T-helper 1 cell treated with Interleukin-12 subunit alpha and Interleukin-12 subunit beta and Interleukin-4 antibody, amounts not matched to agents 30 μg/mL and 1 μg/mL, for 36 hours (primary cell): ENCODE measurements around the gene RUNX3.

Experiments used
- H3K27ac Mint-ChIP-seq: one replicate; pipeline ENCODE4 v1.8.0; 2021; ENCODE audit warnings: mild to moderate bottlenecking, mixed read lengths
- H3K27me3 Mint-ChIP-seq: one replicate; pipeline ENCODE4 v1.8.0; 2021; ENCODE audit warnings: low read depth, mixed read lengths
- H3K36me3 Mint-ChIP-seq: one replicate; pipeline ENCODE4 v1.8.0; 2021; ENCODE audit warnings: low read depth, mixed read lengths
- H3K4me1 Mint-ChIP-seq: one replicate; pipeline ENCODE4 v1.8.0; 2021; ENCODE audit warnings: low read depth, mixed read lengths
- H3K4me3 Mint-ChIP-seq: one replicate; pipeline ENCODE4 v1.8.0; 2021; ENCODE audit warnings: mild to moderate bottlenecking, moderate library complexity, mixed read lengths
- H3K9me3 Mint-ChIP-seq: one replicate; pipeline ENCODE4 v1.8.0; 2021; ENCODE audit warnings: mixed read lengths

The RUNX3 gene

GRCh38 chr1:24862775-24863483 lies 67.1 kb downstream of the RUNX3 start:
- Mint-ChIP-seq H3K36me3 (no peaks in the 10 kb centered on the region), H3K27me3 (peaks cover 24% of the 10 kb centered on the region), H3K4me3 (no peak overlapping the region), H3K9me3 (no peaks in the 10 kb centered on the region), H3K27ac (no peak overlapping the region), H3K4me1 (no peaks in the 10 kb centered on the region)

- Mint-ChIP-seq H3K4me3 (no peak overlapping the region), H3K9me3 (no peaks in the 10 kb centered on the region), H3K36me3 (no peaks in the 10 kb centered on the region), H3K27ac (no peak overlapping the region), H3K4me1 (no peaks in the 10 kb centered on the region), H3K27me3 (peaks cover 24% of the 10 kb centered on the region)
These were observed 68.0 kb downstream of the RUNX3 start for GRCh38 chr1:24861821-24862727.

GRCh38 chr1:24860841-24861240 lies 69.2 kb downstream of the RUNX3 start:
- Mint-ChIP-seq H3K4me1 (no peaks in the 10 kb centered on the region), H3K9me3 (no peaks in the 10 kb centered on the region), H3K27me3 (peaks cover 24% of the 10 kb centered on the region), H3K4me3 (no peak overlapping the region), H3K36me3 (no peaks in the 10 kb centered on the region), H3K27ac (no peak overlapping the region)

DNA sequence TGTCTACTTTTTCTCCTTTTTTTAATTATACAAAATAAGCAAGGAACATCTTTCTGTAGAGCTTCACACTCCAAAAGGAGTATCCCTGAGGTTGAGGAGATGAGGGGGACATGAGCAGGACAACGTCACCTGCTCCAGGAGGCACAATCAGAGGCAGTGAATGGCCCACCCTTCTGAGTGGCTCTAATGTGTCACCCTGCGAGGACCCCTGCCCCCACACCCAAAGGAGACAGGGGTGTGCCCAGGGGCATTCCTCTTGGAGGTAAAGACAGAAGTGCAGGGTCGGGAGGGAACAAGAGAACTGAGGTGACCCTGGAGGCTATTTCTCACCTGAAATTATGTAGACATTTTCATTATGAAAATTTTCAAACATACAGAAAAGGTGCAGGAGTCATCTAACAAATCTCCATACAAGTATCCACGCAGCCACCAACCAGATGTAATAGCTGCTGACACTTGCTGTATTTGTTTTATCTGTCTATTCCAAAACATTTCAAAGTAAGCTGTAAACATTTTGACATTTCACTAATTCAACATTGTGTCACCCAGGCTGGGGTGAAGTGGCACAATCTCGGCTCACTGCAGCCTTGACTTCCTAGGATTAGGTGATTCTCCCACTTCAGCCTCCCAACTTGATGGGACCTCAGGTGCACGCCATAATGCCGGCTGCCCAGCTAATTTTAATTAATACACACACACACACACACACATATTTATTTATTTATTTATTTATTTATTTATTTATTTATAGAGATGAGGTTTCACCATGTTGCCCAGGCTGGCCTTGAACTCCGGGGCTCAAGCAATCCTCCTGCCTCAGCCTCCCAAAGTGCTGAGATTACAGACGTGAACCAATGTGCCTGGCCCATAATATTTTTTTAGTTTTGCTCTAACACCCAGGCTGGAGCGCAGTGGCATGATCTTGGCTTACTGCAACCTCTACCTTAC lies 70.7 kb downstream of the RUNX3 start:
- Mint-ChIP-seq H3K4me1 (no peaks in the 10 kb centered on the region), H3K4me3 (no peak overlapping the region), H3K36me3 (no peaks in the 10 kb centered on the region), H3K27ac (no peak overlapping the region), H3K9me3 (no peaks in the 10 kb centered on the region), H3K27me3 (peaks cover 33% of the 10 kb centered on the region)

GRCh38 chr1:24858277-24858676 lies 71.8 kb downstream of the RUNX3 start:
- Mint-ChIP-seq H3K27me3 (peaks cover 37% of the 10 kb centered on the region), H3K9me3 (no peaks in the 10 kb centered on the region), H3K4me3 (no peak overlapping the region), H3K4me1 (no peaks in the 10 kb centered on the region), H3K27ac (no peak overlapping the region), H3K36me3 (no peaks in the 10 kb centered on the region)

GRCh38 chr1:24857507-24858133 lies 72.5 kb downstream of the RUNX3 start:
- Mint-ChIP-seq H3K27me3 (peaks cover 40% of the 10 kb centered on the region), H3K4me3 (no peak overlapping the region), H3K9me3 (no peaks in the 10 kb centered on the region), H3K27ac (no peak overlapping the region), H3K4me1 (no peaks in the 10 kb centered on the region), H3K36me3 (no peaks in the 10 kb centered on the region)

GRCh38 chr1:24856787-24857506 lies 73.1 kb downstream of the RUNX3 start:
- Mint-ChIP-seq H3K27me3 (peaks cover 47% of the 10 kb centered on the region), H3K4me1 (no peaks in the 10 kb centered on the region), H3K4me3 (no peak overlapping the region), H3K36me3 (no peaks in the 10 kb centered on the region), H3K27ac (no peak overlapping the region), H3K9me3 (no peaks in the 10 kb centered on the region)

GRCh38 chr1:24855474-24855873 lies 74.6 kb downstream of the RUNX3 start:
- no peaks in the 10 kb centered on the region for H3K4me1 Mint-ChIP-seq
- no peaks in the 10 kb centered on the region for H3K9me3 Mint-ChIP-seq
- no peak overlapping the region for H3K27ac Mint-ChIP-seq
- H3K4me3 Mint-ChIP-seq = no peak overlapping the region
- peaks cover 59% of the 10 kb centered on the region for H3K27me3 Mint-ChIP-seq
- no peaks in the 10 kb centered on the region for H3K36me3 Mint-ChIP-seq

DNA sequence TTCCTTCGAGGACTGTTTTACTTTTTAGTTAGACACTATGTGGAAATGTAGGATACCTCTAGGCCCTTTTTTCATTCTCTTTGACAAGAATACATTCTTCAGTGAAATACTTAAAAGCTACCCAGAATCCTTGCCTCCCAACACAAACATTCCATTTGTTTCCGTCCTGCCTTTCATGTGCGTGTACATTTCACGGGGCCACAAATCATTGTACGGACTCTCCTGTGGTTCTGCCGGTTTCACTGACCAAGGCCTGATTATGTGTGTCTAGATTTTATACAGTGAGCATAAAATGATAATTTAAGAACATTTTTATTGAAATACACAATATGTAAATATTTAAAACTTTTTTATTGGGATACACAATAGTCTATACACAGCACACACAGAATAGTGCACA lies 76.4 kb downstream of the RUNX3 start:
- H3K4me1 Mint-ChIP-seq = peaks cover 10% of the 10 kb centered on the region
- no peaks in the 10 kb centered on the region for H3K36me3 Mint-ChIP-seq
- H3K4me3 Mint-ChIP-seq = no peak overlapping the region
- no peaks in the 10 kb centered on the region for H3K9me3 Mint-ChIP-seq
- H3K27me3 Mint-ChIP-seq = peaks cover 72% of the 10 kb centered on the region
- no peak overlapping the region for H3K27ac Mint-ChIP-seq

DNA sequence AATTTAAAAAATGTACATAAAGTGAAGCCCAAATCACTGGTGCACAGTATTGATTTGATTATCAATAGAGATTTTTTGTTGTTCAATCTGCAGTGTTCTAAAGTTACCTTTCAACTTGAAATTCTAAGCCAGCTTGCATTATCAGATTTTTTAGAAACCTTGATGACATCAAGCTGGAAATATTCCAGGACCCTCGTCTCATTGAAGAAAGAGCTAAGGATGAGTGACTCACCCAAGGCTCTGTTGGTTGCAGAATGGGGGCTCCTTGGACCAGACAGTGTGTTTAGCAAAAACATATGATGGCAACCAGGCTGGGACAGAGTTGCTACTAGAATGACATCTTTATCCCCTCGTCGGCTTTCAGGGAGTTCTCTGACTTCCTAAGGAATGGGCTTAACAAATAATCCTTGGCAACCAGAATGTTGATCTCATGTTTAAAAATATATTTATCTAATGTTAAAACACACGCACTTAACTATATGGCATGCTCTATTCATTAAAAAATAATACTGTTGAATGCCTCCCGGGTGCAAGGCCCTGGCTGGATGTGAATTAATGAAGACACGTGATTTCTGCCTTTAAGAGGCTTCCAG lies 79.7 kb downstream of the RUNX3 start:
- H3K4me3 Mint-ChIP-seq = no peak overlapping the region
- H3K36me3 Mint-ChIP-seq = no peaks in the 10 kb centered on the region
- peaks cover 13% of the 10 kb centered on the region for H3K4me1 Mint-ChIP-seq
- H3K27ac Mint-ChIP-seq = no peak overlapping the region
- H3K9me3 Mint-ChIP-seq = no peaks in the 10 kb centered on the region
- H3K27me3 Mint-ChIP-seq = peaks cover 57% of the 10 kb centered on the region

GRCh38 chr1:24849672-24850295 lies 80.3 kb downstream of the RUNX3 start:
- Mint-ChIP-seq H3K27ac (no peak overlapping the region), H3K4me3 (peak overlapping the region; percentile 39), H3K9me3 (no peaks in the 10 kb centered on the region), H3K4me1 (peaks cover 13% of the 10 kb centered on the region), H3K36me3 (no peaks in the 10 kb centered on the region), H3K27me3 (peaks cover 52% of the 10 kb centered on the region)
